Breast epithelium (tissue), 4 donors: Measurements from ENCODE around the gene SPIB. TPM values are rescaled to one million over a fixed set of nuclear protein-coding genes. Genes with fewer than 3 reads are reported as not detected.

Experiments
- DNase-seq, 2 donors: peaks; one replicate each; pipeline ENCODE4 v3.0.0-alpha.2; 2019; ENCODE audit warnings: low spot score in 2 of 2
- H3K27ac ChIP-seq, 2 donors: fragments of 200-600 bp; sonication (generic) in 1 of 2; one replicate each; pipeline ENCODE4 v1.5.1; 2016 to 2019; ENCODE audit warnings: mild to moderate bottlenecking in 1 of 2
- H3K27me3 ChIP-seq, 2 donors: fragments of 200-600 bp; sonication (generic) in 1 of 2; one replicate each; pipeline versions ENCODE4 v1.5.1 to v1.6.0; 2017 to 2019; ENCODE audit warnings: control low read depth in 1 of 2, mild to moderate bottlenecking in 1 of 2
- H3K36me3 ChIP-seq: fragments of 200-600 bp; one replicate; pipeline ENCODE4 v1.5.1; 2019
- H3K4me1 ChIP-seq, 2 donors: fragments of 200-600 bp; sonication (generic); one replicate each; pipeline ENCODE4 v1.5.1; 2016 to 2019; ENCODE audit warnings: control low read depth in 1 of 2
- H3K4me3 ChIP-seq, 3 donors: fragments of 200-600 bp; sonication (generic); 1 replicate in 2 of 3; 2 replicates in 1 of 3; pipeline ENCODE4 v1.5.1; 2016 to 2019; ENCODE audit warnings: mild to moderate bottlenecking in 3 of 3, moderate library complexity in 2 of 3
- H3K9me3 ChIP-seq, 2 donors: fragments of 200-600 bp; sonication (generic) in 1 of 2; one replicate each; pipeline ENCODE4 v1.5.1; 2016 to 2019; ENCODE audit warnings: control low read depth in 1 of 2
- CTCF ChIP-seq, 3 donors: fragments of 450-650 bp; IDR thresholded peaks; one replicate each; pipeline ENCODE4 v1.5.1; 2016 to 2017; ENCODE audit warnings: antibody characterized with exemption in 3 of 3, mild to moderate bottlenecking in 3 of 3, moderate library complexity in 3 of 3
- POLR2A ChIP-seq: fragments of 450-650 bp; IDR thresholded peaks from one replicate; pipeline ENCODE4 v1.6.1; 2016; ENCODE audit warnings: antibody characterized with exemption, mild to moderate bottlenecking, moderate library complexity
- POLR2AphosphoS5 ChIP-seq, 3 donors: sonication (generic); formaldehyde crosslinking; IDR thresholded peaks; one replicate each; pipeline ENCODE4 v1.6.1; 2017; ENCODE audit warnings: antibody characterized with exemption in 3 of 3
- intact Hi-C: fragments of 100-400 bp; cut with DNase I; formaldehyde crosslinking; loops from one replicate; pipeline ENCODE4 v1.15.1; 2023; ENCODE audit warnings: low total_unique reads
- total RNA-seq, 3 donors: library from RNA; depleted of rRNA; stranded (reverse); fragments of >200 nt; gene quantifications; one replicate each; pipeline ENCODE4 v1.1.0, GENCODE V29; 2016

The SPIB gene
- total RNA-seq, 3 donors from 2014 or later, result 0.33 TPM; not detected in 2

- H3K27ac ChIP-seq, result peak overlapping the region; percentile 76 to 90
- intact Hi-C loops, result no loop called here
- no peaks in the 10 kb centered on the region for H3K9me3 ChIP-seq
- no peaks in the 10 kb centered on the region for H3K36me3 ChIP-seq
- H3K4me1 ChIP-seq, result peaks cover 3 to 9% of the 10 kb centered on the region in 2 donors
- peak overlapping the region; percentile 80 to 99 (median 89) for H3K4me3 ChIP-seq
- no peak for TF ChIP-seq POLR2AphosphoS5 (IDR thresholded peaks at IDR 0.05)
- no peak for TF ChIP-seq CTCF (IDR thresholded peaks at IDR 0.05)
- TF ChIP-seq POLR2A, result no peak
- H3K27me3 ChIP-seq, result no peaks in the 10 kb centered on the region
- no peak for DNase-seq
These were observed 57.0 kb downstream of the SPIB start for GRCh38 chr19:50475736-50476223.

GRCh38 chr19:50476224-50476906 lies 57.6 kb downstream of the SPIB start, which contains the start of the genes EMC10 and GARIN5A:
EMC10 (plus strand) TSS chr19:50476507; CDS start chr19:50476545, 38 bp downstream.
GARIN5A (minus strand) TSS chr19:50476848; CDS start chr19:50476388, 460 bp downstream.
- TF ChIP-seq POLR2A, result no peak
- peak; percentile 39 to 64 (median 61) for TF ChIP-seq POLR2AphosphoS5 (IDR thresholded peaks at IDR 0.05)
- Histone ChIP-seq H3K36me3 (no peaks in the 10 kb centered on the region), H3K4me3 (peak within 1 kb of the TSS; percentile 80 to 99 (median 89)), H3K27me3 (no peaks in the 10 kb centered on the region), H3K27ac (peak within 1 kb of the TSS; percentile 76 to 90), H3K4me1 (peaks cover 3 to 9% of the 10 kb centered on the region in 2 donors), H3K9me3 (no peaks in the 10 kb centered on the region)
- intact Hi-C loops, result no loop called here
- DNase-seq, result peak; percentile 90

- Histone ChIP-seq H3K4me1 (peaks cover 3 to 9% of the 10 kb centered on the region in 2 donors), H3K27me3 (no peaks in the 10 kb centered on the region), H3K27ac (peak overlapping the region in 1 of 2 donors; percentile 90), H3K4me3 (peak overlapping the region; percentile 80 to 99 (median 89)), H3K36me3 (no peaks in the 10 kb centered on the region), H3K9me3 (no peaks in the 10 kb centered on the region)
- TF ChIP-seq POLR2A (no peak), CTCF (IDR thresholded peaks at IDR 0.05) (no peak), POLR2AphosphoS5 (IDR thresholded peaks at IDR 0.05) (no peak)
- intact Hi-C loops, result no loop called here
- DNase-seq, result no peak
These were observed 58.1 kb downstream of the SPIB start for GRCh38 chr19:50476907-50477238.

GRCh38 chr19:50477751-50478515 lies 59.2 kb downstream of the SPIB start:
- H3K9me3 ChIP-seq, result no peaks in the 10 kb centered on the region
- no peaks in the 10 kb centered on the region for H3K27me3 ChIP-seq
- peaks cover 3 to 9% of the 10 kb centered on the region in 2 donors for H3K4me1 ChIP-seq
- DNase-seq, result no peak
- no peak overlapping the region for H3K27ac ChIP-seq
- peak overlapping the region in 1 of 3 donors; percentile 99 for H3K4me3 ChIP-seq
- intact Hi-C loops, result no loop called here
- H3K36me3 ChIP-seq, result no peaks in the 10 kb centered on the region
- TF ChIP-seq POLR2AphosphoS5 (IDR thresholded peaks at IDR 0.05), result no peak
- TF ChIP-seq CTCF (IDR thresholded peaks at IDR 0.05), result no peak
- TF ChIP-seq POLR2A, result no peak

GRCh38 chr19:50478901-50479715 lies 60.4 kb downstream of the SPIB start:
- intact Hi-C loops, result no loop called here
- Histone ChIP-seq H3K9me3 (no peaks in the 10 kb centered on the region), H3K4me1 (peaks cover 3 to 9% of the 10 kb centered on the region in 2 donors), H3K27me3 (no peaks in the 10 kb centered on the region), H3K4me3 (no peak overlapping the region), H3K36me3 (no peaks in the 10 kb centered on the region), H3K27ac (no peak overlapping the region)
- no peak for TF ChIP-seq CTCF (IDR thresholded peaks at IDR 0.05)
- no peak for TF ChIP-seq POLR2A
- TF ChIP-seq POLR2AphosphoS5 (IDR thresholded peaks at IDR 0.05), result no peak
- no peak for DNase-seq
